ENCODE results near the gene LHFPL6. TPM values are rescaled to one million over a fixed set of nuclear protein-coding genes. Genes with fewer than 3 reads are reported as not detected.

LHFPL6 gene
- total RNA-seq, 1 experiment from 2014 or later = 3.1 TPM

DNA sequence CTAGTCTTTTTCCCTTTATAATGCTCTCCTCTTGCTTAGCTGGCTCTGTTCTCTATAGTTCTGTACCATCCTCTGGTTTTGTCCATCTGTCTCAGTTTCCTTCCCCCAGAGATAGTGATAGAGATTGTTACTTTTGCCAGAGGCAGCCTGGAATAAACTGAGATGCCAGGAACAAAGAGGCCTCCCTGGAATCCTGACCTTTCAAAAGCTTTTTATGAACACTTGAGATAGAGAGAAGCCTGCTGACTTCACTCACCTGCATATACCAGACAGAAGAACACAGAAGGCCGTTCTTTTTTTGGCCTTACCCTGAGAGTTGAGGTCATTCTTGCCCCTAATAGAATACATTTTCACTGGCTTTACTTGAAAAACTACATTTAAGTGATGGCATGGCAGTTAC, 150.2 kb downstream of the LHFPL6 start:
- in situ Hi-C loops (cut with HindIII; ENCODE audit: low pct_unique_long_range_greater_than_20kb, low sequenced_read_pairs) = no loop called here
- no peak for DNase-seq (ENCODE audit: low read depth)

DNA sequence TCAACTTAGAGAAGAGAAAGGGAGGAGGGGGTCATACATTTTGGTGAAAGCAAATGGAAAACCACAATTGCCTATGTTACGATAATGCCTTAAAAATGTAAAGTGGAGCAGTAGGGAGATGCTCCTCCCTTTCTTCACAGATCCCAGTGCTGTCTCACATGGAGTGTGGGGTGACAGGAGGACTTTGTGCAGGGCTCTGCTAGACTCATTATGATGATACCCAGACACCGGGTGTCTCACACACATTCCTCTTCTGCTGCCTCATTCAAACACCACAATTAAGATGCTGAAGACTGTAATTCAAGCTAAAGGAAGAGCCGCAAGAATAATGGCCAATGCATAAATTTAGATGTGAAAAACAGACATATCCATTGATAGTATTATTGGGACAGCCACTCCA, 150.6 kb downstream of the LHFPL6 start:
- in situ Hi-C loops (cut with HindIII; ENCODE audit: low pct_unique_long_range_greater_than_20kb, low sequenced_read_pairs) = no loop called here
- DNase-seq (ENCODE audit: low read depth) = no peak

DNA sequence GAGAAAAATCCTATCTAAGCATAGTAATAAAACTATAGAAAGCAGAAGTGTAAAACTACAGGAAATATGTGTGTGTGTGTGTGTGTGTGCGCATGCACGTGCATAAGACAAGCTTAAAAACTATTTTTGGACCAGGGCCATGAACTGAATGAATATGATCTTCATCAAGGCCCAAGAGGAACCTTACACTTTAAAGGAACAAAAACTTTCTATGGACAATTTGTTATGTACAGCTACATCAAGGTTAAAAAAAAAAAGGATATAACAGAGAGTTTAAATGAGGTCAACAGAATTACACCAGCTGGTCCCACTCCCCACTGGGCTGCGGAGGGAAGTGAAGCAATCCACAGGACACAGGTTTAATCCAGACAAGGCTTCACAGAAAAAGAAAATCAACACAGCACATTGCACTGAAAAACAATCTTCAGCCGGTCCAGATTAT, 151.1 kb downstream of the LHFPL6 start:
- in situ Hi-C loops (cut with HindIII; ENCODE audit: low pct_unique_long_range_greater_than_20kb, low sequenced_read_pairs) = no loop called here
- DNase-seq (ENCODE audit: low read depth) = no peak

DNA sequence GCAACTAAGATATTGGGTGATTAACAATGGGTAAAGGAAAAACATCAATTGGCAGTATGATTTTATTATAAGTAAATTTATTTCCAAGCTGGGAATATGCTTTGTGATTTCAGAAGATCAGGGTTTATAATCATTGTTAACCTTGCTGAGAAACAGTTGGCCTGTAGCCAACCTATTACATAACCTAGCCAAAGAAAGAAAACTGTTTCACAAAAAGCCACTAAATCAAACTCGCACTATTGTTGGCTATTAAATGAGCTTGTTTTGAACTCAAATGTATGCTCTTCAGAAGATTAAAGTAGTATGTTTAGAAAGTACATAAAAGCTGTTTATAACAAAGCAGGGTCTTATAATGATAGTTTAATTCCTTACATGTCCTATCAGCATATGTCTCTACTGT, 151.7 kb downstream of the LHFPL6 start:
- DNase-seq (ENCODE audit: low read depth) = no peak

DNA sequence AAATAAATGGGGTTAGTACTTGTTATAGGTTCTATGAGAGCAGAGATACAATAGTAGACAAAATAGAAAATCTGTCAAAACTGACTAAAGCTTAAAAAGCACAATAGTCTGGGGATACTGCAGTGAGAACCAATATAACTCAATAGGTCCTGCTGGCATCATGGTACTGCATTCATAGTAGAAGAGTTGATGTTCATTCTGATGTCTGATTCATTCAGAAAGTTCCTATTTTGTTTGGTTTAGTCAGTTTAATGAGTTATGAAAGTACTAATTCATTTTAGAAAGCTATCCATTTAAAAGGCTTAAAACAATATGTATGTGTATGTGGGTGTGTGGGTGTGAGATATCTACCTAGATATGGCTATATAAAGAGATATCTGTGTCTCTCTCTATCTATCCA, 152.8 kb downstream of the LHFPL6 start:
- no peak for DNase-seq (ENCODE audit: low read depth)
- in situ Hi-C loops (cut with HindIII; ENCODE audit: low pct_unique_long_range_greater_than_20kb, low sequenced_read_pairs) = no loop called here

More for the DNA sequence above, 151.7 kb downstream of the LHFPL6 start:
- in situ Hi-C loops (cut with HindIII; ENCODE audit: low pct_unique_long_range_greater_than_20kb, low sequenced_read_pairs) = no loop called here

DNA sequence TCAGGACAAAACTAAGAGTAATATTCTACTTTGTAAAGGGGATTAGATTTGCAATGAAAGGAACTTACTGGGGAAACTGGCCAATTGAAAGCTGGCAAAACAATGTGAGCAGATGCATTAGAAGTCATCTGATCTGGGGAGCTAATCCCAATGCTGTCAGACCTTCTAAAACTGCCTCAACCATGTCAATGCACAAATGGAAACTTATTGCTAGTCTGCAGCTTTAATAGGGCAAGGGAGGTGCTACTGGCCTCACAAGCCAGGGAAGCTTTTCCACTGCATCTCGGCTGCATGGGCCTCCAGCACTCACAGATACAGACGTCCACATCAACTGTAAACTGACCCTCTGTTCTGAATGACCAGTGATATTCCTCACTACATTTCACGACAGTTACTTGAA, 154.2 kb downstream of the LHFPL6 start:
- in situ Hi-C loops (cut with HindIII; ENCODE audit: low pct_unique_long_range_greater_than_20kb, low sequenced_read_pairs) = no loop called here

GRCh38 chr13:39446865-39447264, 156.1 kb downstream of the LHFPL6 start:
- in situ Hi-C loops (cut with HindIII; ENCODE audit: low pct_unique_long_range_greater_than_20kb, low sequenced_read_pairs) = no loop called here

More for the DNA sequence above, 154.2 kb downstream of the LHFPL6 start:
- DNase-seq (ENCODE audit: low read depth) = no peak

GRCh38 chr13:39444866-39445265, 158.1 kb downstream of the LHFPL6 start:
- DNase-seq (ENCODE audit: low read depth) = no peak
- in situ Hi-C loops (cut with HindIII; ENCODE audit: low pct_unique_long_range_greater_than_20kb, low sequenced_read_pairs) = no loop called here

More at GRCh38 chr13:39446865-39447264, 156.1 kb downstream of the LHFPL6 start:
- no peak for DNase-seq (ENCODE audit: low read depth)

GRCh38 chr13:39433651-39434050, 169.3 kb downstream of the LHFPL6 start:
- in situ Hi-C loops (cut with HindIII; ENCODE audit: low pct_unique_long_range_greater_than_20kb, low sequenced_read_pairs) = no loop called here
- no peak for DNase-seq (ENCODE audit: low read depth)

DNA sequence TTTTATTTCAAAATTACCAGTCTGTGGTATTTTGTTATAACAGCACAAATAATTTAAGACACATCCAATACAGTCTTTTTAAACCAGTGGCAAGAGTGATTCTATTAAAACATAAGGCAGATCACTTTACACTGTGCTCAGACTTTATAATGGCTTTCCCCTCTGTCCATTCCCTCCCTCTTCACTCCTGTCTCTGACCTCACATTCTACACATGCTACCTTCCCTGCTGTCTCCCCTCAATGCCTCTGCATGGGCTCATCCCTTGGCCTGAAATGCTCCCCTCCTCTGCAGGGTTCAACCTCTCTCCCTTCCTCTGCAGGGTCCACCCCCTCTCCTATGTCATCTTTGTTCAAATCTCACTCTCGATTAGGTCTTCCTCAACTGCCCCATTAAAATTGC, 170.8 kb downstream of the LHFPL6 start:
- in situ Hi-C loops (cut with HindIII; ENCODE audit: low pct_unique_long_range_greater_than_20kb, low sequenced_read_pairs) = no loop called here
- no peak for DNase-seq (ENCODE audit: low read depth)

GRCh38 chr13:39422845-39423565, 180.0 kb downstream of the LHFPL6 start:
- DNase-seq (ENCODE audit: low read depth) = no peak
- in situ Hi-C loops (cut with HindIII; ENCODE audit: low pct_unique_long_range_greater_than_20kb, low sequenced_read_pairs) = no loop called here

DNA sequence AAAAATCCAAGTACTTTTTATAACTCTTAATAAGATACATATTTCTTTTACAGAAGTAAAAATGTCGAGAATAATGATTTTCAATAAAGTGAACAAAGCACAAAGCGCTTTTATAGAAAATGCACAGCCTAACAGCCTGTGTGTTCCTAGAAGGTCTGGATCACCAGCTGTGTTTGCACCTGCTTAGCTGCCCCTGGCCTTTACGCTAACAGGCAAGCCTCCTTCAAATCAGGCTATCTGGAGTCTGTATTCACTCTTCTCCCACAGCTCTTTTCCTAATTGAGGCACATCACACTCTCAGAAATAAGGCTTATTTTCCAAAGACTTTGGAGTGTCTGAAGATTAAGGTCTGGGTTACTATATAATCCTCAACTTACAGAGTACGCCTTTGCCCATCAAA, 183.1 kb downstream of the LHFPL6 start:
- DNase-seq (ENCODE audit: low read depth) = no peak
- in situ Hi-C loops (cut with HindIII; ENCODE audit: low pct_unique_long_range_greater_than_20kb, low sequenced_read_pairs) = no loop called here

DNA sequence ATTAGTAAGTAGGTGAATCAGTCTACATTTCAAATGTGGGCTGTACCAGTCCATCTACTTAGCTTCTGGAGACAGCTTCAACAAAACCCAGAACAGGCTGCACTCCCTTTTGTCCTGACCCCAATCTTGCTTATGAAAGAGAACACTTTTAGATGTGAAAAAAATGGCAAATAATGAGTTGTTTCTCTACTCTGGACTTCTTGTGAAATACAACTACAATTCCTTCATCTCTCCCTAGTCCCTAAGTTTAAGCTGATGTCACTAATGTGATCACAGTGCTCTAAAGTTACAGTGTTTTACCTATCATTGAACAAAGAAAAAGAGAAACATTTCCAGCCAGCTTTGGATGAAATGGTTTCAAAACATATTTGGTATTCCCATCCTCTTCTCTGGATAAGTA, 183.9 kb downstream of the LHFPL6 start:
- in situ Hi-C loops (cut with HindIII; ENCODE audit: low pct_unique_long_range_greater_than_20kb, low sequenced_read_pairs) = no loop called here
- DNase-seq (ENCODE audit: low read depth) = no peak

- DNase-seq (ENCODE audit: low read depth) = no peak
- in situ Hi-C loops (cut with HindIII; ENCODE audit: low pct_unique_long_range_greater_than_20kb, low sequenced_read_pairs) = no loop called here
Observed at GRCh38 chr13:39418424-39418823, 184.6 kb downstream of the LHFPL6 start.

DNA sequence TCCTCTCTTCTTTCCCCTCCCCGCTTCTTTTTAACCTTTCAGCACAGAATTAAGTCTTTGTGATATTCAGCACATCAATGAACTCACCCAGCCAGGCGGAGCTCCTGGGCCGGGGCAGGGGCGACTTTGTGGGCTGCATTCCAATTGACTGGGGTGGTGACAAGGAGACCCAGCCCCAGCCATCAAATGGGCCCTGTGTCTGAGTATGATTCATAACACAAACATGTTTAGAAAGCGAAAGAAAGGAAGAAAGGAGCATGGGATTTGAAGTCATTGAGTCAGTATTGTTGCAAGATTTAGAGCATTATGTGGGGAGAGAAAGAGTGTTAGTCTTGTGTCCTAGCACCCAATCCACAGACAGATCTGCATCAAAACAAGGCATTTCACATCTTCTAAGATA, 185.3 kb downstream of the LHFPL6 start:
- in situ Hi-C loops (cut with HindIII; ENCODE audit: low pct_unique_long_range_greater_than_20kb, low sequenced_read_pairs) = no loop called here

GRCh38 chr13:39417131-39417530, 185.9 kb downstream of the LHFPL6 start:
- in situ Hi-C loops (cut with HindIII; ENCODE audit: low pct_unique_long_range_greater_than_20kb, low sequenced_read_pairs) = no loop called here
- no peak for DNase-seq (ENCODE audit: low read depth)

More for the DNA sequence above, 185.3 kb downstream of the LHFPL6 start:
- DNase-seq (ENCODE audit: low read depth) = peak; percentile 4

- in situ Hi-C loops (cut with HindIII; ENCODE audit: low pct_unique_long_range_greater_than_20kb, low sequenced_read_pairs) = no loop called here
- DNase-seq (ENCODE audit: low read depth) = peak; percentile 2
Observed at GRCh38 chr13:39415008-39415802, 187.8 kb downstream of the LHFPL6 start.

DNA sequence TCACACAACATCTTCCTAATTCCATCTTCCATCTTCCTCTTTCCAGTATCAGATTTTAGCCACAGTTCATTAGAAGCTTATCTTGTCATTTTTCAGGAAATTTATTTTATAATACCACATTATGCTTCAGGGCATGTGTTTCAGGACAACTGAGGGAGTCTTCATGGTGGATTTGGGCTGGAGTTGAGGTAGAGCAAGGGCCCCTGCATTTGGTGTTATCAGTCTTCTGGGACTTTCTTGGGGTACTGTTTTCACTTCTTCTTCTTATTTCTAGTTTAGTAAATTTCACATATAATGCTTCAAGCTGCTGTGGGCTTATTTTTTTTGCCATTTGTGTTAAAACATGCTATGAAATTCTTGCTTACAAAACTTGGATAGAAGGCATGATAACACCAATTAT, 188.7 kb downstream of the LHFPL6 start:
- no peak for DNase-seq (ENCODE audit: low read depth)
- in situ Hi-C loops (cut with HindIII; ENCODE audit: low pct_unique_long_range_greater_than_20kb, low sequenced_read_pairs) = no loop called here

DNA sequence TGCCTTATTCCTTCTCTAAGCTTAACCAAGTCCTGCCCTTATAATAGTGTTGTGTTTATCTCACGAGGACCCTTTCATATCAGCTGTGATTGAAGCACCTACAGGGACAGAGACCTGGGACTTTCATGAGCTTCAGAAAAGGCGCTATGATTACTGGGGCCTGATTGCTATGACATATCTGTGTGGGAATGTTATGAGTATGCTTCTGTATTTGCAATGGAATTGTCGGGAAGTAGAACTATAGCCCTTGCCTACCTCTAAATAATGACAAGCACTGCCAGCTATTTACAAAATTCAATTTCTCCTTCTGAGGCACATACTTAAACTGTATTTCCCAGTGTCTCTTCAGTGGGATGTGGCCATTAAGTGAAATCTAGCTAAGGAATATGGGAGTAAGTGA, 191.5 kb downstream of the LHFPL6 start:
- in situ Hi-C loops (cut with HindIII; ENCODE audit: low pct_unique_long_range_greater_than_20kb, low sequenced_read_pairs) = no loop called here
- no peak for DNase-seq (ENCODE audit: low read depth)

GRCh38 chr13:39410964-39411363, 192.0 kb downstream of the LHFPL6 start:
- no peak for DNase-seq (ENCODE audit: low read depth)
- in situ Hi-C loops (cut with HindIII; ENCODE audit: low pct_unique_long_range_greater_than_20kb, low sequenced_read_pairs) = no loop called here
